Glomerular visceral epithelial cell (primary cell): ENCODE measurements around the gene ZCCHC7.

Experiments used
- DNase-seq: peaks from one replicate; pipeline ENCODE4 v3.0.0-alpha.2; 2016; ENCODE audit errors: extremely low spot score

ZCCHC7 gene

GRCh38 chr9:37336150-37336549 is 215.8 kb downstream of the ZCCHC7 start:
- DNase-seq: no peak

- no peak for DNase-seq
Measured at GRCh38 chr9:37337301-37337890, 217.0 kb downstream of the ZCCHC7 start.

GRCh38 chr9:37338218-37338617 is 217.8 kb downstream of the ZCCHC7 start:
- no peak for DNase-seq

GRCh38 chr9:37339923-37340322 is 219.5 kb downstream of the ZCCHC7 start:
- DNase-seq: no peak

GRCh38 chr9:37340961-37341360 is 220.6 kb downstream of the ZCCHC7 start:
- no peak for DNase-seq

- no peak for DNase-seq
Measured at GRCh38 chr9:37341704-37342103, 221.3 kb downstream of the ZCCHC7 start.

GRCh38 chr9:37342493-37342892 is 222.1 kb downstream of the ZCCHC7 start:
- no peak for DNase-seq

GRCh38 chr9:37342895-37343294 is 222.5 kb downstream of the ZCCHC7 start:
- no peak for DNase-seq

- no peak for DNase-seq
Measured at GRCh38 chr9:37343724-37344123, 223.3 kb downstream of the ZCCHC7 start.

GRCh38 chr9:37345038-37345437 is 224.7 kb downstream of the ZCCHC7 start:
- DNase-seq: no peak

GRCh38 chr9:37348917-37349316 is 228.5 kb downstream of the ZCCHC7 start:
- DNase-seq: no peak

- peak; percentile 23 for DNase-seq
Measured at GRCh38 chr9:37350486-37351190, 230.3 kb downstream of the ZCCHC7 start.

GRCh38 chr9:37353791-37354190 is 233.4 kb downstream of the ZCCHC7 start:
- no peak for DNase-seq

GRCh38 chr9:37362430-37362829 is 242.1 kb downstream of the ZCCHC7 start:
- DNase-seq: no peak

GRCh38 chr9:37363124-37363523 is 242.8 kb downstream of the ZCCHC7 start:
- DNase-seq: no peak

- DNase-seq: no peak
Measured at GRCh38 chr9:37364136-37364535, 243.8 kb downstream of the ZCCHC7 start.

- DNase-seq: no peak
Measured at GRCh38 chr9:37364751-37365360, 244.5 kb downstream of the ZCCHC7 start.

GRCh38 chr9:37369671-37370070 is 249.3 kb downstream of the ZCCHC7 start:
- no peak for DNase-seq

GRCh38 chr9:37370282-37370681 is 249.9 kb downstream of the ZCCHC7 start:
- no peak for DNase-seq

- no peak for DNase-seq
Measured at GRCh38 chr9:37370968-37371563, 250.7 kb downstream of the ZCCHC7 start.

GRCh38 chr9:37371565-37372464 is 251.4 kb downstream of the ZCCHC7 start:
- no peak for DNase-seq

- no peak for DNase-seq
Measured at GRCh38 chr9:37372839-37373238, 252.5 kb downstream of the ZCCHC7 start.
